Measurements from ENCODE around the gene TMEM115.

The TMEM115 gene

DNA sequence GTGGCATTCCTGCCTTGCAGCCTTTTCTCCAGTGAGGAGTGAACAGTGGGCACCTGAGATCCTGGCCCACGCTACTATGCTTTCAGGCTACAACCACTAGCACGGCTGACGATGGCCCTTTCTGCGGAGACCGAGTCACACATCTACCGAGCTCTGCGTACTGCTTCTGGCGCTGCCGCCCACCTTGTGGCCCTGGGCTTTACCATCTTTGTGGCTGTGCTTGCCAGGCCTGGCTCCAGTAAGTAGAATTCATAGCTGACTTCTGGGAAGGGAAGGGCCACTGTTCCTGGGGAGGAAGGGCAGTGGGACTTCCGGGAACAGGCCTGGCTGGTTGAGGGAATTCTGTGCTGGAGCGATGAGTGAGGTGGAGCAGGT, 8.0 kb downstream of the TMEM115 start:
- no peak for ATAC-seq
- TF ChIP-seq SNAI2 (CRISPR knock-in tag; IDR thresholded peaks at IDR 0.05) (no peak), ZFP3 (CRISPR knock-in tag; IDR thresholded peaks at IDR 0.05) (no peak), POU6F1 (CRISPR knock-in tag; IDR thresholded peaks at IDR 0.05; ENCODE audit: borderline replicate concordance, low read depth) (no peak), ZNF70 (CRISPR knock-in tag; IDR thresholded peaks at IDR 0.05) (no peak), BACH2 (CRISPR knock-in tag; IDR thresholded peaks at IDR 0.05; ENCODE audit: borderline replicate concordance) (no peak), RARB (CRISPR knock-in tag; IDR thresholded peaks at IDR 0.05) (no peak), ZFP30 (CRISPR knock-in tag; IDR thresholded peaks at IDR 0.05) (no peak), TSHZ2 (CRISPR knock-in tag; IDR thresholded peaks at IDR 0.05) (no peak), PPARA (CRISPR knock-in tag; IDR thresholded peaks at IDR 0.05; ENCODE audit: borderline replicate concordance) (no peak), ESRRG (CRISPR knock-in tag; IDR thresholded peaks at IDR 0.05) (no peak)

GRCh38 chr3:50350527-50351322, 8.6 kb downstream of the TMEM115 start, which contains the start of the genes CYB561D2 and NPRL2:
Gene CYB561D2 (plus strand): TSS chr3:50350862. CDS start chr3:50351434, 572 bp downstream.
Gene NPRL2 (minus strand): TSS chr3:50350775. CDS start chr3:50350652, 123 bp downstream.
- TF ChIP-seq SNAI2 (CRISPR knock-in tag; IDR thresholded peaks at IDR 0.05) (no peak), CSDC2 (CRISPR knock-in tag; IDR thresholded peaks at IDR 0.05) (peak; percentile 31; the same call in 1 of the 2 replicates)
- peak; percentile 93 for ATAC-seq

- ATAC-seq: no peak
- TF ChIP-seq PPARA (CRISPR knock-in tag; IDR thresholded peaks at IDR 0.05; ENCODE audit: borderline replicate concordance) (no peak), ARNTL (CRISPR knock-in tag; IDR thresholded peaks at IDR 0.05; ENCODE audit: borderline replicate concordance, low read depth) (no peak), BACH2 (CRISPR knock-in tag; IDR thresholded peaks at IDR 0.05; ENCODE audit: borderline replicate concordance) (no peak), ESRRG (CRISPR knock-in tag; IDR thresholded peaks at IDR 0.05) (no peak), CREB5 (CRISPR knock-in tag; IDR thresholded peaks at IDR 0.05; ENCODE audit: low read depth) (no peak), ZFP30 (CRISPR knock-in tag; IDR thresholded peaks at IDR 0.05) (no peak), POU6F1 (CRISPR knock-in tag; IDR thresholded peaks at IDR 0.05; ENCODE audit: borderline replicate concordance, low read depth) (no peak), TOX (CRISPR knock-in tag; IDR thresholded peaks at IDR 0.05; ENCODE audit: borderline replicate concordance) (no peak), RARB (CRISPR knock-in tag; IDR thresholded peaks at IDR 0.05) (no peak), TSHZ2 (CRISPR knock-in tag; IDR thresholded peaks at IDR 0.05) (no peak), ZNF8 (CRISPR knock-in tag; IDR thresholded peaks at IDR 0.05) (no peak), ISL1 (CRISPR knock-in tag; IDR thresholded peaks at IDR 0.05) (no peak), ZFP3 (CRISPR knock-in tag; IDR thresholded peaks at IDR 0.05) (no peak), GLIS3 (CRISPR knock-in tag; IDR thresholded peaks at IDR 0.05) (no peak), CSDC2 (CRISPR knock-in tag; IDR thresholded peaks at IDR 0.05) (no peak), ZNF70 (CRISPR knock-in tag; IDR thresholded peaks at IDR 0.05) (no peak), SNAI2 (CRISPR knock-in tag; IDR thresholded peaks at IDR 0.05) (no peak), TCF4 (CRISPR knock-in tag; IDR thresholded peaks at IDR 0.05; ENCODE audit: borderline replicate concordance) (no peak)
- TF ChIP-seq, protein P1, sequence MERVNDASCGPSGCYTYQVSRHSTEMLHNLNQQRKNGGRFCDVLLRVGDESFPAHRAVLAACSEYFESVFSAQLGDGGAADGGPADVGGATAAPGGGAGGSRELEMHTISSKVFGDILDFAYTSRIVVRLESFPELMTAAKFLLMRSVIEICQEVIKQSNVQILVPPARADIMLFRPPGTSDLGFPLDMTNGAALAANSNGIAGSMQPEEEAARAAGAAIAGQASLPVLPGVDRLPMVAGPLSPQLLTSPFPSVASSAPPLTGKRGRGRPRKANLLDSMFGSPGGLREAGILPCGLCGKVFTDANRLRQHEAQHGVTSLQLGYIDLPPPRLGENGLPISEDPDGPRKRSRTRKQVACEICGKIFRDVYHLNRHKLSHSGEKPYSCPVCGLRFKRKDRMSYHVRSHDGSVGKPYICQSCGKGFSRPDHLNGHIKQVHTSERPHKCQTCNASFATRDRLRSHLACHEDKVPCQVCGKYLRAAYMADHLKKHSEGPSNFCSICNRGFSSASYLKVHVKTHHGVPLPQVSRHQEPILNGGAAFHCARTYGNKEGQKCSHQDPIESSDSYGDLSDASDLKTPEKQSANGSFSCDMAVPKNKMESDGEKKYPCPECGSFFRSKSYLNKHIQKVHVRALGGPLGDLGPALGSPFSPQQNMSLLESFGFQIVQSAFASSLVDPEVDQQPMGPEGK (CRISPR knock-in tag; IDR thresholded peaks at IDR 0.05; ENCODE audit: borderline replicate concordance): no peak
- TF ChIP-seq, protein P2, sequence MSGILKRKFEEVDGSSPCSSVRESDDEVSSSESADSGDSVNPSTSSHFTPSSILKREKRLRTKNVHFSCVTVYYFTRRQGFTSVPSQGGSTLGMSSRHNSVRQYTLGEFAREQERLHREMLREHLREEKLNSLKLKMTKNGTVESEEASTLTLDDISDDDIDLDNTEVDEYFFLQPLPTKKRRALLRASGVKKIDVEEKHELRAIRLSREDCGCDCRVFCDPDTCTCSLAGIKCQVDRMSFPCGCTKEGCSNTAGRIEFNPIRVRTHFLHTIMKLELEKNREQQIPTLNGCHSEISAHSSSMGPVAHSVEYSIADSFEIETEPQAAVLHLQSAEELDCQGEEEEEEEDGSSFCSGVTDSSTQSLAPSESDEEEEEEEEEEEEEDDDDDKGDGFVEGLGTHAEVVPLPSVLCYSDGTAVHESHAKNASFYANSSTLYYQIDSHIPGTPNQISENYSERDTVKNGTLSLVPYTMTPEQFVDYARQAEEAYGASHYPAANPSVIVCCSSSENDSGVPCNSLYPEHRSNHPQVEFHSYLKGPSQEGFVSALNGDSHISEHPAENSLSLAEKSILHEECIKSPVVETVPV (CRISPR knock-in tag; IDR thresholded peaks at IDR 0.05): no peak
These were observed 9.2 kb downstream of the TMEM115 start for GRCh38 chr3:50350213-50350526.

Data from SK-N-SH treated with all-trans-retinoic acid at 6 μM for 48 hours (cell line).